ENCODE measurements around the gene CCDC167. TPM values are rescaled to one million over a fixed set of nuclear protein-coding genes. Genes with fewer than 3 reads are reported as not detected.

The CCDC167 gene
- total and polyA plus RNA-seq, 2 donors (not counting 1 experiment from before 2014, with no cell fraction given) = 11.1 to 60.1 TPM

DNA sequence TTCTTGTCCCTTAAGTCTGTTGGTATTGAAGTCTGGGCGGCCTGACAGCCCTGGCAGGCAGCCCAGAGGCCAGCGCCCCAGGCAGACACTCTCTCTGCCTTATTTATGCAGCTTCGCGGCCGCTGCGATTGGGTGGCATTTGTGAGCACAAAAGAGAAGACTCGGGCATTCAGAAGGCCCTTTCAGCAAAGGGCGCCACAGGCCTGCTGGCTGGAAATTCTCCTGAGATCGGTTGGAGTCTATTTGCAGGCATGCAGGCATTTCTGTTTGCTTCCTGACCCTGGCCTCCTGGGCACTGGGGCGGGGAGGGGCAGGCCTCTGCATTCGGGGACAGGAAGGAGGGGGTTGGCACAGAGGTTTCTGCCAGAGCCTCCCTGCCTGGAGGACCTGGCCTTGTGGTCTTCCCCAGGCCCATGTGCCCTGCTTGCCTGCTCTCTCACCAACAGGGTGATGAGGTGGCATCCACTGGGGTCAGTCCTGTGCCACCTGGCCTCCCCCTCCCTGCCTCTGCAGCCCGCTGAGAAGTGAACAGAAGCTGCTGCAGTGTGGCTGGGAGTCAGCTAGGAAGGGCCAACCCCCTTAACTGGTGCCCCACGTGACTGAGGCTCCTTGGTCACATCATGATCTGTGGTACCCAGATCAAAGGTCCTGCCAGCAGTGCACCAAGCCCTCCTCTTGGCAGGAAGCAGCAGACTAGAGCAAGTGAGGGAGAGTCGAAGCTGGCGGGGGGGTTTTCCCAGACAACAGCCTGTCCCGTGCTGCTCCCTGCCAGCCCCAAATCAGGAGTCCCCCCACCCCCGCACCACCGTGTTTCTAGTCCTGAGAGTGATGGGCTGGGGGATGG, 16.6 kb upstream of the CCDC167 start:
- Mint-ChIP-seq H3K27me3 (peaks cover 4% of the 10 kb centered on the region), H3K4me3 (peak overlapping the region; percentile 49), H3K9me3 (ENCODE audit: insufficient read depth) (no peaks in the 10 kb centered on the region), H3K27ac (peak overlapping the region; percentile 80), H3K4me1 (peaks cover 26% of the 10 kb centered on the region)
- Histone ChIP-seq H3K27me3 (replicated peaks in 1 of 4; ENCODE audit: control extremely low read depth in 1 of 4, control insufficient read depth in 3 of 4, insufficient read depth in 4 of 4, low read length in 3 of 4) (peaks cover 0 to 9% (median 0%) of the 10 kb centered on the region in 4 experiments), H3K9me3 (ENCODE audit: control extremely low read depth in 1 of 3, control insufficient read depth in 2 of 3, insufficient read depth in 1 of 3, low read length in 2 of 3) (peaks cover 0 to 8% (median 0%) of the 10 kb centered on the region in 3 donors), H3K27ac (ENCODE audit: low read length in 2 of 2) (peak overlapping the region; percentile 7 to 51), H3K9ac (ENCODE audit: low read length) (peak overlapping the region; percentile 14), H3K36me3 (replicated peaks in 1 of 2; ENCODE audit: control extremely low read depth in 1 of 2, control insufficient read depth in 1 of 2, extremely low read depth in 1 of 2, insufficient read depth in 2 of 2, low read length in 1 of 2) (no peaks in the 10 kb centered on the region), H2AFZ (ENCODE audit: insufficient read depth, low read depth, low read length, poor library complexity, severe bottlenecking) (peak overlapping the region; percentile 73), H3K4me2 (replicated peaks; ENCODE audit: low read depth, low read length, poor library complexity, severe bottlenecking) (peak overlapping the region; percentile 64), H3K4me3 (ENCODE audit: control extremely low read depth in 1 of 5, extremely low read depth in 1 of 5, insufficient read depth in 1 of 5, low read depth in 2 of 5, low read length in 4 of 5) (peak overlapping the region in 2 of 5 experiments; percentile 5 to 29), H3K4me1 (ENCODE audit: control insufficient read depth in 2 of 2, insufficient read depth in 2 of 2, low read length in 2 of 2) (peaks cover 23 to 35% of the 10 kb centered on the region in 2 donors), H3K79me2 (ENCODE audit: control insufficient read depth, insufficient read depth, low read length) (no peaks in the 10 kb centered on the region), H4K20me1 (ENCODE audit: control insufficient read depth, insufficient read depth, low read length, poor library complexity, severe bottlenecking) (no peaks in the 10 kb centered on the region)
- TF ChIP-seq EZH2 (IDR thresholded peaks at IDR 0.05; ENCODE audit: borderline replicate concordance, insufficient read depth, low read depth, low read length, poor library complexity, severe bottlenecking) = no peak
- TF ChIP-seq, protein P1, sequence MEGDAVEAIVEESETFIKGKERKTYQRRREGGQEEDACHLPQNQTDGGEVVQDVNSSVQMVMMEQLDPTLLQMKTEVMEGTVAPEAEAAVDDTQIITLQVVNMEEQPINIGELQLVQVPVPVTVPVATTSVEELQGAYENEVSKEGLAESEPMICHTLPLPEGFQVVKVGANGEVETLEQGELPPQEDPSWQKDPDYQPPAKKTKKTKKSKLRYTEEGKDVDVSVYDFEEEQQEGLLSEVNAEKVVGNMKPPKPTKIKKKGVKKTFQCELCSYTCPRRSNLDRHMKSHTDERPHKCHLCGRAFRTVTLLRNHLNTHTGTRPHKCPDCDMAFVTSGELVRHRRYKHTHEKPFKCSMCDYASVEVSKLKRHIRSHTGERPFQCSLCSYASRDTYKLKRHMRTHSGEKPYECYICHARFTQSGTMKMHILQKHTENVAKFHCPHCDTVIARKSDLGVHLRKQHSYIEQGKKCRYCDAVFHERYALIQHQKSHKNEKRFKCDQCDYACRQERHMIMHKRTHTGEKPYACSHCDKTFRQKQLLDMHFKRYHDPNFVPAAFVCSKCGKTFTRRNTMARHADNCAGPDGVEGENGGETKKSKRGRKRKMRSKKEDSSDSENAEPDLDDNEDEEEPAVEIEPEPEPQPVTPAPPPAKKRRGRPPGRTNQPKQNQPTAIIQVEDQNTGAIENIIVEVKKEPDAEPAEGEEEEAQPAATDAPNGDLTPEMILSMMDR (IDR thresholded peaks at IDR 0.05) = no peak
- ATAC-seq (ENCODE audit: low read depth) = peak; percentile 82
- ChIA-PET CTCF (interaction anchor here (1.1 to 3.2 kb wide), 8 partner anchors 11 to 134 kb away, joined by 3 to 13 read pairs (median 4); partner anchors contain the start of gene CCDC167), POLR2A (interaction anchor here (0.6 to 0.7 kb wide), 2 partner anchors 49 to 136 kb away, joined by 3 to 5 read pairs; no protein-coding TSS in a partner anchor)
- WGBS (ENCODE audit: insufficient coverage) = 12% methylated on average over 18 of the region's 18 CpGs
- intact Hi-C loops (cut with micrococcal nuclease) = loop anchor here (2.0 kb wide), 1 partner anchor 13 kb away; no protein-coding TSS in a partner anchor
- DNase-seq = peak; percentile 73

Data from B cell (primary cell).